ENCODE data around the gene STAC. TPM values are rescaled to one million over a fixed set of nuclear protein-coding genes. Genes with fewer than 3 reads are reported as not detected.
"Not testable (repeated sequence)": the region's sequence is repeated elsewhere in the genome, so short reads cannot be mapped to it uniquely, and the experiment has no call there.

Gene STAC
- total and polyA plus RNA-seq, 12 donors = 1.3 to 12.0 (median 3.4) TPM

- TF ChIP-seq POLR2A (IDR thresholded peaks at IDR 0.05) = no peak
- TF ChIP-seq CTCF (IDR thresholded peaks at IDR 0.05) = no peak
- H3K4me3 ChIP-seq = no peak overlapping the region
- H3K27me3 ChIP-seq = no peaks in the 10 kb centered on the region
- no peaks in the 10 kb centered on the region for H3K9me3 ChIP-seq (replicated peaks in 1 of 3)
- H3K36me3 ChIP-seq (replicated peaks in 1 of 2) = no peaks in the 10 kb centered on the region
- no peak for DNase-seq
- intact Hi-C loops (cut with DNase I) = no loop called here
- peaks cover 0 to 3% of the 10 kb centered on the region in 2 donors for H3K4me1 ChIP-seq (replicated peaks in 1 of 2)
- no peak overlapping the region for H3K27ac ChIP-seq
These were observed 66.0 kb downstream of the STAC start for GRCh38 chr3:36446276-36446675.

- Histone ChIP-seq H3K4me3 (no peak overlapping the region), H3K4me1 (replicated peaks in 1 of 2) (peaks cover 0 to 3% of the 10 kb centered on the region in 2 donors), H3K9me3 (replicated peaks in 1 of 3) (no peaks in the 10 kb centered on the region), H3K36me3 (replicated peaks in 1 of 2) (no peaks in the 10 kb centered on the region), H3K27ac (no peak overlapping the region), H3K27me3 (no peaks in the 10 kb centered on the region)
- intact Hi-C loops (cut with DNase I) = no loop called here
- DNase-seq = no peak
- TF ChIP-seq POLR2A (IDR thresholded peaks at IDR 0.05) = no peak
- no peak for TF ChIP-seq CTCF (IDR thresholded peaks at IDR 0.05)
- 0 to 91% (median 47%) methylated on average over 2 of the region's 2 CpGs; no CpG with 5 or more reads in 1 of the 4 donors for WGBS, 4 donors
These were observed 66.8 kb downstream of the STAC start for GRCh38 chr3:36447061-36447460.

GRCh38 chr3:36451816-36452215 lies 71.5 kb downstream of the STAC start:
- Histone ChIP-seq H3K4me1 (replicated peaks in 1 of 2) (no peaks in the 10 kb centered on the region), H3K9me3 (replicated peaks in 1 of 3) (no peaks in the 10 kb centered on the region), H3K27me3 (no peaks in the 10 kb centered on the region), H3K4me3 (no peak overlapping the region), H3K36me3 (replicated peaks in 1 of 2) (no peaks in the 10 kb centered on the region), H3K27ac (no peak overlapping the region)
- 40 to 53% (median 45%) methylated on average over 1 of the region's 1 CpG for WGBS, 4 donors
- TF ChIP-seq CTCF (IDR thresholded peaks at IDR 0.05) (no peak), POLR2A (IDR thresholded peaks at IDR 0.05) (no peak)
- DNase-seq = no peak
- intact Hi-C loops (cut with DNase I) = no loop called here

- DNase-seq; H3K9me3 ChIP-seq (replicated peaks in 1 of 3); H3K36me3 ChIP-seq (replicated peaks in 1 of 2); H3K4me1 ChIP-seq (replicated peaks in 1 of 2); intact Hi-C loops (cut with DNase I); H3K27ac ChIP-seq; H3K27me3 ChIP-seq; H3K4me3 ChIP-seq: not testable (repeated sequence)
- 90 to 98% (median 95%) methylated on average over 9 to 30 of the region's 30 CpGs; no CpG with 5 or more reads in 1 of the 4 donors for WGBS, 4 donors
These were observed 72.9 kb downstream of the STAC start for GRCh38 chr3:36453213-36453612.

- intact Hi-C loops (cut with DNase I); H3K4me1 ChIP-seq (replicated peaks in 1 of 2); DNase-seq; H3K27me3 ChIP-seq; H3K36me3 ChIP-seq (replicated peaks in 1 of 2); H3K4me3 ChIP-seq; H3K27ac ChIP-seq; H3K9me3 ChIP-seq (replicated peaks in 1 of 3): not testable (repeated sequence)
- WGBS, 4 donors = 95 to 100% (median 97%) methylated on average over 6 of the region's 6 CpGs
These were observed 73.6 kb downstream of the STAC start for GRCh38 chr3:36453896-36454295.
